ENCODE measurements around the gene BTBD9. TPM values are rescaled to one million over a fixed set of nuclear protein-coding genes. Genes with fewer than 3 reads are reported as not detected.

The BTBD9 gene
- total and polyA plus RNA-seq, 2 donors: 2.9 to 4.2 TPM

DNA sequence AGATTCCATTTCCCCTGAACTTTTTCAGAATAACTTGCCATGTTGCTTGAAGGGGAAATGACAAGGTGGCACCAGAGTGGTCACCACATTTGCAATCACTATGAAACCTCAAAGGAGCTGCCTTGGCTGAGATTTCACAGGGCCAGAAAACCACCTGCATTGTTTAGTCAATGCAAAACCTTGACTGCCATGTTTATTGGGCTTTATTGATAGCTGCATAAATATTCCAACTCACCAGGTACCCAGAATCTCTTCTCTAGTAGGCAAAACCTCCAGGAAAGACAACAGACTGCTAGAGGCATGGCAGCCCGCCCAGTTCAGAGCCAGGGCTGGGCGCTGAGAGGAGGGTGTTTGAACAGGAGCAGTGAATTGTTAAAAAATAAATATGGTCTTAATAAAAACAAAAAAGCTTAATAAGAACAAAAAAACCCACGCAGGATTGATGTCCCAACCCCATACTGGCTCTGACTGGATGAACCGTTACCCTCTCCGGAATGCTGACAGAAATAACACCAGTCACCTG lies 444.6 kb downstream of the BTBD9 start:
- DNase-seq (ENCODE audit: low read depth in 6 of 9, low spot score in 9 of 9): no peak
- 97% methylated on average over 5 of the region's 5 CpGs for WGBS

GRCh38 chr6:38194589-38194988 lies 445.1 kb downstream of the BTBD9 start:
- Histone ChIP-seq H3K9me3 (ENCODE audit: control insufficient read depth in 2 of 2, insufficient read depth in 1 of 2, low read length in 1 of 2) (peaks cover 0 to 3% of the 10 kb centered on the region in 2 donors), H3K4me1 (ENCODE audit: control insufficient read depth in 2 of 2, insufficient read depth in 2 of 2, low read length in 2 of 2) (no peaks in the 10 kb centered on the region), H3K27ac (ENCODE audit: low read depth in 1 of 2, low read length in 1 of 2) (no peak overlapping the region), H3K4me3 (ENCODE audit: low read length in 2 of 2) (no peak overlapping the region), H3K36me3 (ENCODE audit: control insufficient read depth in 2 of 2, insufficient read depth in 2 of 2, low read length in 1 of 2) (no peaks in the 10 kb centered on the region), H3K27me3 (ENCODE audit: control insufficient read depth in 2 of 2, insufficient read depth in 1 of 2, low read length in 1 of 2) (no peaks in the 10 kb centered on the region)
- WGBS: 98% methylated on average over 7 of the region's 7 CpGs
- no peak for DNase-seq (ENCODE audit: low read depth in 6 of 9, low spot score in 9 of 9)

More for the DNA sequence above, 444.6 kb downstream of the BTBD9 start:
- no peaks in the 10 kb centered on the region for H3K4me1 ChIP-seq (ENCODE audit: control insufficient read depth in 2 of 2, insufficient read depth in 2 of 2, low read length in 2 of 2)
- no peak overlapping the region for H3K4me3 ChIP-seq (ENCODE audit: low read length in 2 of 2)
- H3K27ac ChIP-seq (ENCODE audit: low read depth in 1 of 2, low read length in 1 of 2): no peak overlapping the region
- no peaks in the 10 kb centered on the region for H3K36me3 ChIP-seq (ENCODE audit: control insufficient read depth in 2 of 2, insufficient read depth in 2 of 2, low read length in 1 of 2)
- H3K9me3 ChIP-seq (ENCODE audit: control insufficient read depth in 2 of 2, insufficient read depth in 1 of 2, low read length in 1 of 2): peaks cover 0 to 3% of the 10 kb centered on the region in 2 donors
- H3K27me3 ChIP-seq (ENCODE audit: control insufficient read depth in 2 of 2, insufficient read depth in 1 of 2, low read length in 1 of 2): no peaks in the 10 kb centered on the region

- no peak for DNase-seq (ENCODE audit: low read depth in 6 of 9, low spot score in 9 of 9)
- Histone ChIP-seq H3K27ac (ENCODE audit: low read depth in 1 of 2, low read length in 1 of 2) (no peak overlapping the region), H3K36me3 (ENCODE audit: control insufficient read depth in 2 of 2, insufficient read depth in 2 of 2, low read length in 1 of 2) (no peaks in the 10 kb centered on the region), H3K9me3 (ENCODE audit: control insufficient read depth in 2 of 2, insufficient read depth in 1 of 2, low read length in 1 of 2) (peaks cover 0 to 3% of the 10 kb centered on the region in 2 donors), H3K4me3 (ENCODE audit: low read length in 2 of 2) (no peak overlapping the region), H3K4me1 (ENCODE audit: control insufficient read depth in 2 of 2, insufficient read depth in 2 of 2, low read length in 2 of 2) (no peaks in the 10 kb centered on the region), H3K27me3 (ENCODE audit: control insufficient read depth in 2 of 2, insufficient read depth in 1 of 2, low read length in 1 of 2) (no peaks in the 10 kb centered on the region)
- 98% methylated on average over 2 of the region's 2 CpGs for WGBS
Observed at GRCh38 chr6:38194282-38194572, 445.5 kb downstream of the BTBD9 start.

DNA sequence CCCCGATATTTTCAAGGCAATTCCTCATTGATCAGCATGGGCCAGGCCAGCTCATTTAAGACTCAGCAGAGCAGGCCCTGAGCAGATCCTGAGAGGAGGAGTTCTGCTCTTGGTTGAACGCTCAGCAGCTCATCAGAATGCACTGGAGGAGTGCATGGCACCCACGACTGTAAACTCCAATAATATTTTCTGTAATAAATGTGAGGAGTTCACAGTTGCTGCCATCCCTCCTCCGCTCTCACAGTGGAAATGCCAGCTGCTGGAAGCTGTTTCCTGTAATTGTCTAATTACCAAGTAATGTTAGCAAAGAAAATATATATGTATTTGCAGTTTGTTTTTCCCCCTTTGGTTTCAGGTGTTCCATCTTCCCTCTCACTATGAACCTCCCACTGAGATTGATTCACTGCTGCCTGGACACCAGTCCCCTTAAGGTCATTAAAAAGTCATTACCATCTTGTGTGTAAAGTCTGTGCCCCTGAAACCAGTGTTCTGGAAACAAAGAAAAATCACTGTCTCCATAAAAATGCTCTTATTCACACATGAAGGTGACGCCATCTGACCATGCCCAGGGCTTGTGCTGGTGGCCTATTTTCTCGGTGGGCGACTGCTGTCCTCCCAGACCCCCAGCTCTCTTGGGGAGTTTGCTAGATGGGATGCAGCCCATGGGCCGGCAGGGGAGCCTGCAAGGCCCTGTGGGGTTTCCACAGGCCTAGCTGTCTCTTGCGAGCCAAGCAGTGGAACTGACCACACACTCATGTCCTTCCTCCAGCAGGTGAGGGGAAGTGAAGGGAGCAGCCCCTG lies 446.0 kb downstream of the BTBD9 start:
- WGBS: 97% methylated on average over 9 of the region's 9 CpGs
- no peak overlapping the region for H3K27ac ChIP-seq (ENCODE audit: low read depth in 1 of 2, low read length in 1 of 2)
- peaks cover 0 to 3% of the 10 kb centered on the region in 2 donors for H3K9me3 ChIP-seq (ENCODE audit: control insufficient read depth in 2 of 2, insufficient read depth in 1 of 2, low read length in 1 of 2)
- H3K36me3 ChIP-seq (ENCODE audit: control insufficient read depth in 2 of 2, insufficient read depth in 2 of 2, low read length in 1 of 2): no peaks in the 10 kb centered on the region
- no peak for DNase-seq (ENCODE audit: low read depth in 6 of 9, low spot score in 9 of 9)
- H3K4me3 ChIP-seq (ENCODE audit: low read length in 2 of 2): no peak overlapping the region
- no peaks in the 10 kb centered on the region for H3K27me3 ChIP-seq (ENCODE audit: control insufficient read depth in 2 of 2, insufficient read depth in 1 of 2, low read length in 1 of 2)
- no peaks in the 10 kb centered on the region for H3K4me1 ChIP-seq (ENCODE audit: control insufficient read depth in 2 of 2, insufficient read depth in 2 of 2, low read length in 2 of 2)

GRCh38 chr6:38193051-38193450 lies 446.7 kb downstream of the BTBD9 start:
- Histone ChIP-seq H3K4me1 (ENCODE audit: control insufficient read depth in 2 of 2, insufficient read depth in 2 of 2, low read length in 2 of 2) (no peaks in the 10 kb centered on the region), H3K9me3 (ENCODE audit: control insufficient read depth in 2 of 2, insufficient read depth in 1 of 2, low read length in 1 of 2) (peaks cover 0 to 3% of the 10 kb centered on the region in 2 donors), H3K27ac (ENCODE audit: low read depth in 1 of 2, low read length in 1 of 2) (no peak overlapping the region), H3K36me3 (ENCODE audit: control insufficient read depth in 2 of 2, insufficient read depth in 2 of 2, low read length in 1 of 2) (no peaks in the 10 kb centered on the region), H3K27me3 (ENCODE audit: control insufficient read depth in 2 of 2, insufficient read depth in 1 of 2, low read length in 1 of 2) (no peaks in the 10 kb centered on the region), H3K4me3 (ENCODE audit: low read length in 2 of 2) (no peak overlapping the region)
- no peak for DNase-seq (ENCODE audit: low read depth in 6 of 9, low spot score in 9 of 9)
- over 99% methylated on average over 7 of the region's 7 CpGs for WGBS

GRCh38 chr6:38192487-38192886 lies 447.2 kb downstream of the BTBD9 start:
- Histone ChIP-seq H3K4me3 (ENCODE audit: low read length in 2 of 2) (no peak overlapping the region), H3K4me1 (ENCODE audit: control insufficient read depth in 2 of 2, insufficient read depth in 2 of 2, low read length in 2 of 2) (no peaks in the 10 kb centered on the region), H3K9me3 (ENCODE audit: control insufficient read depth in 2 of 2, insufficient read depth in 1 of 2, low read length in 1 of 2) (peaks cover 0 to 3% of the 10 kb centered on the region in 2 donors), H3K27ac (ENCODE audit: low read depth in 1 of 2, low read length in 1 of 2) (no peak overlapping the region), H3K36me3 (ENCODE audit: control insufficient read depth in 2 of 2, insufficient read depth in 2 of 2, low read length in 1 of 2) (no peaks in the 10 kb centered on the region), H3K27me3 (ENCODE audit: control insufficient read depth in 2 of 2, insufficient read depth in 1 of 2, low read length in 1 of 2) (no peaks in the 10 kb centered on the region)
- 93% methylated on average over 5 of the region's 5 CpGs for WGBS
- DNase-seq (ENCODE audit: low read depth in 6 of 9, low spot score in 9 of 9): no peak

DNA sequence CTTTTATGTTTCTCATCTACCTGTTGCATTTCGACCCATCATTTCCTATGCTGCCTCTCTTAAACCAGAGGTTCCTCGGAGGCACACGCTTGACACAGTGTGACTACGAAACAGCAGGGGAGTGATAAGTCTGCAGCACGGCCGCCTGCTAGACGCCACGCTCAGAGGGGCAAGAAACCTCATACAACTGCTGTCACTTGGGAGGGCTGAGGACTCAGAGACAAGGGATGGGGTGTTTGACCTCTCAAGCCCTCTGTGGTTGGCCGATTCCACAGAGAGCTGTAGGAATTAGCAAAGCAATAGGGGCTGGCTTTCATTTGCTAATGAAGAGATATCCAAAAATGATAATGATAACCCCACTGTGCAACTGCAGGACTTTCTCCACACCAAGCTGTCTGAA lies 447.7 kb downstream of the BTBD9 start:
- no peaks in the 10 kb centered on the region for H3K27me3 ChIP-seq (ENCODE audit: control insufficient read depth in 2 of 2, insufficient read depth in 1 of 2, low read length in 1 of 2)
- H3K4me3 ChIP-seq (ENCODE audit: low read length in 2 of 2): no peak overlapping the region
- no peak for DNase-seq (ENCODE audit: low read depth in 6 of 9, low spot score in 9 of 9)
- no peaks in the 10 kb centered on the region for H3K36me3 ChIP-seq (ENCODE audit: control insufficient read depth in 2 of 2, insufficient read depth in 2 of 2, low read length in 1 of 2)
- WGBS: 92% methylated on average over 9 of the region's 9 CpGs
- no peaks in the 10 kb centered on the region for H3K4me1 ChIP-seq (ENCODE audit: control insufficient read depth in 2 of 2, insufficient read depth in 2 of 2, low read length in 2 of 2)
- H3K27ac ChIP-seq (ENCODE audit: low read depth in 1 of 2, low read length in 1 of 2): no peak overlapping the region
- peaks cover 0 to 3% of the 10 kb centered on the region in 2 donors for H3K9me3 ChIP-seq (ENCODE audit: control insufficient read depth in 2 of 2, insufficient read depth in 1 of 2, low read length in 1 of 2)

- no peak for DNase-seq (ENCODE audit: low read depth in 6 of 9, low spot score in 9 of 9)
- H3K4me1 ChIP-seq (ENCODE audit: control insufficient read depth in 2 of 2, insufficient read depth in 2 of 2, low read length in 2 of 2): no peaks in the 10 kb centered on the region
- H3K27me3 ChIP-seq (ENCODE audit: control insufficient read depth in 2 of 2, insufficient read depth in 1 of 2, low read length in 1 of 2): no peaks in the 10 kb centered on the region
- no peak overlapping the region for H3K4me3 ChIP-seq (ENCODE audit: low read length in 2 of 2)
- H3K36me3 ChIP-seq (ENCODE audit: control insufficient read depth in 2 of 2, insufficient read depth in 2 of 2, low read length in 1 of 2): no peaks in the 10 kb centered on the region
- WGBS: 93% methylated on average over 9 of the region's 9 CpGs
- no peak overlapping the region for H3K27ac ChIP-seq (ENCODE audit: low read depth in 1 of 2, low read length in 1 of 2)
- H3K9me3 ChIP-seq (ENCODE audit: control insufficient read depth in 2 of 2, insufficient read depth in 1 of 2, low read length in 1 of 2): peaks cover 0 to 3% of the 10 kb centered on the region in 2 donors
Observed at GRCh38 chr6:38191418-38191817, 448.3 kb downstream of the BTBD9 start.

- DNase-seq (ENCODE audit: low read depth in 6 of 9, low spot score in 9 of 9): no peak
- Histone ChIP-seq H3K4me3 (ENCODE audit: low read length in 2 of 2) (no peak overlapping the region), H3K36me3 (ENCODE audit: control insufficient read depth in 2 of 2, insufficient read depth in 2 of 2, low read length in 1 of 2) (no peaks in the 10 kb centered on the region), H3K27ac (ENCODE audit: low read depth in 1 of 2, low read length in 1 of 2) (no peak overlapping the region), H3K9me3 (ENCODE audit: control insufficient read depth in 2 of 2, insufficient read depth in 1 of 2, low read length in 1 of 2) (no peaks in the 10 kb centered on the region), H3K4me1 (ENCODE audit: control insufficient read depth in 2 of 2, insufficient read depth in 2 of 2, low read length in 2 of 2) (no peaks in the 10 kb centered on the region), H3K27me3 (ENCODE audit: control insufficient read depth in 2 of 2, insufficient read depth in 1 of 2, low read length in 1 of 2) (no peaks in the 10 kb centered on the region)
- WGBS: 98% methylated on average over 14 of the region's 14 CpGs
Observed at GRCh38 chr6:38188677-38189335, 450.9 kb downstream of the BTBD9 start.

All from thymus (tissue), 11 donors.